ENCODE data around the gene KLHDC9. TPM values are rescaled to one million over a fixed set of nuclear protein-coding genes. Genes with fewer than 3 reads are reported as not detected.

The KLHDC9 gene
- total RNA-seq, 3 donors from 2014 or later (not counting 1 experiment from before 2014, with no cell fraction given) = 0.49 to 0.50 TPM; not detected in 1

DNA sequence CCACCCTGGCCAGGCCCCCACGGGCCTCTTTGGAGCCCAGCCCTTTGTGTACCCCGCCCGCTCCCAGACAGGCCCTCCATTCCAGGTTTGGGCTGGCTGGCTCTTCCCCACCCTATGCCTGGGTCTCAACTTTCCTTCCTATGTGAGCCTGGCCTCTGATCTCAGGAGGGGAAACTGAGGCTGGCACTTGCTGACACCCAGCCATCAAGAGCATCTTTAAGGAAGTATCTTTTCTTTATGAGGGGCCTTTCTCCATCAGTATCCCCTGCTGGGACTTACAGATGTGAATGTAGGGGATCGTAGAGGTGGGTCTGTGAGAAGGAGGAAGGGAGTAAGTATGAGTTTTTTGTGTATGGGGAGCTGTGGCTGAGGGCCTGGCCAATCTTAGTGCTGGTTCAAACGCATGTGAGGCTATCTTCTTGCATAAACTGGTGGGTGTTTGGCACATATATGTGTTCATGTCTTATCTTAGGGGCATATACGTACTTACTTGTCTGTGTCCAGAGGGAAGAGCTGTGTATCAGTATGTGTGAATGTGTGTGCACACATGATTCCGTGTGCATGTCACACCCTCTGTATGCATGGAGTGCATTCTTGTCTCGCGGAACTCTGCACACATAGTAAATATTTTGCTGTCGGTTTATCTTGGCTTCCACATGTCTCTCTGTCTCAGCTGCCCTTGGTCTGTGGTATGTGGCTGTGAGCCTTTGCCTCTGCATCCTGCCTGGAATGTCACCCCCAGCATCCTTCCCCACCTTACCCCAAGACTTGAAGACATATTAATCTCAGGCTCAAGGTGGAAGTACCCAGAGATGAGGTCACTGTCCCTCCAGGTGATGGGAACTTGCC is 14.2 kb upstream of the KLHDC9 start:
- TF ChIP-seq, protein P1, sequence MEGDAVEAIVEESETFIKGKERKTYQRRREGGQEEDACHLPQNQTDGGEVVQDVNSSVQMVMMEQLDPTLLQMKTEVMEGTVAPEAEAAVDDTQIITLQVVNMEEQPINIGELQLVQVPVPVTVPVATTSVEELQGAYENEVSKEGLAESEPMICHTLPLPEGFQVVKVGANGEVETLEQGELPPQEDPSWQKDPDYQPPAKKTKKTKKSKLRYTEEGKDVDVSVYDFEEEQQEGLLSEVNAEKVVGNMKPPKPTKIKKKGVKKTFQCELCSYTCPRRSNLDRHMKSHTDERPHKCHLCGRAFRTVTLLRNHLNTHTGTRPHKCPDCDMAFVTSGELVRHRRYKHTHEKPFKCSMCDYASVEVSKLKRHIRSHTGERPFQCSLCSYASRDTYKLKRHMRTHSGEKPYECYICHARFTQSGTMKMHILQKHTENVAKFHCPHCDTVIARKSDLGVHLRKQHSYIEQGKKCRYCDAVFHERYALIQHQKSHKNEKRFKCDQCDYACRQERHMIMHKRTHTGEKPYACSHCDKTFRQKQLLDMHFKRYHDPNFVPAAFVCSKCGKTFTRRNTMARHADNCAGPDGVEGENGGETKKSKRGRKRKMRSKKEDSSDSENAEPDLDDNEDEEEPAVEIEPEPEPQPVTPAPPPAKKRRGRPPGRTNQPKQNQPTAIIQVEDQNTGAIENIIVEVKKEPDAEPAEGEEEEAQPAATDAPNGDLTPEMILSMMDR (IDR thresholded peaks at IDR 0.05) = no peak
- Histone ChIP-seq H3K27ac (ENCODE audit: low read length) (no peak overlapping the region), H3K9me3 (ENCODE audit: control insufficient read depth, insufficient read depth, low read length) (no peaks in the 10 kb centered on the region), H3K4me1 (ENCODE audit: control insufficient read depth, insufficient read depth, low read length) (peaks cover 6% of the 10 kb centered on the region), H3K4me3 (ENCODE audit: low read length) (no peak overlapping the region), H3K36me3 (ENCODE audit: control insufficient read depth, insufficient read depth, low read length) (no peaks in the 10 kb centered on the region), H3K27me3 (ENCODE audit: control insufficient read depth, insufficient read depth, low read length) (no peaks in the 10 kb centered on the region)
- DNase-seq (no peak), ATAC-seq (no peak)
- Mint-ChIP-seq H3K27ac (no peak overlapping the region), H3K4me3 (no peak overlapping the region), H3K9me3 (no peaks in the 10 kb centered on the region), H3K27me3 (ENCODE audit: low read depth in 2 of 2) (peaks cover 0 to 2% of the 10 kb centered on the region in 2 donors), H3K36me3 (no peaks in the 10 kb centered on the region), H3K4me1 (no peaks in the 10 kb centered on the region)
- intact Hi-C loops (cut with micrococcal nuclease) = no loop called here
- WGBS (ENCODE audit: insufficient coverage) = 84% methylated on average over 10 of the region's 10 CpGs

DNA sequence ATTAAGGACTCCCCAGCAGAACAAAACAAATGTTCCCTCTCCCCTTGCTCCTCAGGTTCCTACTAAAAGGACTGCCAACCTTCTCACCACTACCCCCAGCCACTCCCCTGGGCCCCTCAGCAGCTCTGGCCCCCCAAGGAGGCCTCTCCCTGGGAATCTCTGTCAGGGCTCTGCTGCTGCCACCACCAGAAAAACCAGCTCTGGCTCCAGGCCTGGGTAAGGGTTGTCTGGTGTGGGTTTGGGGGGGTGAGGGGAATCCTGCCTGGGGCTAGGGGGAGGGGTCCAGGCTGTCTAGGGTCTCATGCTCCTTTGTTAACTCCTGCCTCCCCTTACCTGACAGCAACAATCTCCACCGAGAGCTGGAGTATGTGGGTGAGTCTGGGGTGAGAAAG is 13.6 kb upstream of the KLHDC9 start:
- intact Hi-C loops (cut with micrococcal nuclease) = no loop called here
- no peaks in the 10 kb centered on the region for H3K36me3 Mint-ChIP-seq
- peaks cover 6% of the 10 kb centered on the region for H3K4me1 ChIP-seq (ENCODE audit: control insufficient read depth, insufficient read depth, low read length)
- TF ChIP-seq, protein P1 (IDR thresholded peaks at IDR 0.05) = no peak
- H3K36me3 ChIP-seq (ENCODE audit: control insufficient read depth, insufficient read depth, low read length) = no peaks in the 10 kb centered on the region
- no peak overlapping the region for H3K4me3 ChIP-seq (ENCODE audit: low read length)
- H3K4me3 Mint-ChIP-seq = no peak overlapping the region
- H3K27ac Mint-ChIP-seq = no peak overlapping the region
- no peaks in the 10 kb centered on the region for H3K4me1 Mint-ChIP-seq
- H3K27me3 ChIP-seq (ENCODE audit: control insufficient read depth, insufficient read depth, low read length) = no peaks in the 10 kb centered on the region
- peaks cover 0 to 2% of the 10 kb centered on the region in 2 donors for H3K27me3 Mint-ChIP-seq (ENCODE audit: low read depth in 2 of 2)
- no peaks in the 10 kb centered on the region for H3K9me3 ChIP-seq (ENCODE audit: control insufficient read depth, insufficient read depth, low read length)
- no peak for ATAC-seq
- no peaks in the 10 kb centered on the region for H3K9me3 Mint-ChIP-seq
- WGBS (ENCODE audit: insufficient coverage) = no CpG with 5 or more reads among the region's 1 CpG
- no peak for DNase-seq
- H3K27ac ChIP-seq (ENCODE audit: low read length) = no peak overlapping the region

DNA sequence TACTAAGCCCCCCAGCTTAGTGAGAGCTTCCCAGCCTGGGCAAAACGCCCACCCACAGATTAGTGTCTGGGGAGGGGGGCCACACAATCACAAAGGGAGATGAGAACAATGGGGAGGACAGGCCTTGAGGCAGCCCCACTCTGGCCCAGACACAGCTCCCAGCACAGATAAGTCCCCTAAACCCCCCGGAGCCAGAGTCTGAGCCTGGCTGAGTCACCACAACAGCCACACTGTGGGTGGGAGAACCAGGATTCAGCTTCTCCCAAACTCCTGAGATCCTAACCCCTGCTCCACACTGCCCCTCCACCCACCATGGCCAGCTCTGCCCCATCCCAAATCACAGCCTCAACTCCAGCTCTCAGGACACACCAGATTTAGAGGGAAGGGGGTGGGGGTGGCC is 13.0 kb upstream of the KLHDC9 start:
- no peak for ATAC-seq
- WGBS (ENCODE audit: insufficient coverage) = 81% methylated on average over 1 of the region's 2 CpGs

More for the DNA sequence above, 13.0 kb upstream of the KLHDC9 start:
- H3K36me3 ChIP-seq (ENCODE audit: control insufficient read depth, insufficient read depth, low read length) = no peaks in the 10 kb centered on the region
- H3K36me3 Mint-ChIP-seq = no peaks in the 10 kb centered on the region
- H3K27me3 Mint-ChIP-seq (ENCODE audit: low read depth in 2 of 2) = peaks cover 0 to 2% of the 10 kb centered on the region in 2 donors
- no peak overlapping the region for H3K4me3 ChIP-seq (ENCODE audit: low read length)
- no peak overlapping the region for H3K4me3 Mint-ChIP-seq
- no peaks in the 10 kb centered on the region for H3K27me3 ChIP-seq (ENCODE audit: control insufficient read depth, insufficient read depth, low read length)
- TF ChIP-seq, protein P1 (IDR thresholded peaks at IDR 0.05) = no peak
- H3K4me1 ChIP-seq (ENCODE audit: control insufficient read depth, insufficient read depth, low read length) = peaks cover 6% of the 10 kb centered on the region
- H3K27ac ChIP-seq (ENCODE audit: low read length) = no peak overlapping the region
- H3K9me3 ChIP-seq (ENCODE audit: control insufficient read depth, insufficient read depth, low read length) = no peaks in the 10 kb centered on the region
- intact Hi-C loops (cut with micrococcal nuclease) = no loop called here
- H3K9me3 Mint-ChIP-seq = no peaks in the 10 kb centered on the region
- H3K4me1 Mint-ChIP-seq = no peaks in the 10 kb centered on the region
- H3K27ac Mint-ChIP-seq = no peak overlapping the region
- DNase-seq = no peak

Measured in natural killer cell (primary cell).